ENCODE measurements around the gene CDC42EP4.

CDC42EP4 gene

GRCh38 chr17:73311781-73312641 is at the start of gene CDC42EP4:
CDC42EP4 (minus strand) TSS chr17:73312001; CDS start chr17:73286500, 25,501 bp downstream.
- DNase-seq (ENCODE audit: insufficient read length, low spot score) (peak; percentile 84), FAIRE-seq (peak; percentile 82)

- DNase-seq (ENCODE audit: insufficient read length, low spot score) (no peak), FAIRE-seq (no peak)
Measured at GRCh38 chr17:73360961-73361761, 49.4 kb upstream of the CDC42EP4 start.

- no peak for FAIRE-seq
Measured at GRCh38 chr17:73359987-73360410, 48.2 kb upstream of the CDC42EP4 start.

GRCh38 chr17:73359352-73359751 is 47.6 kb upstream of the CDC42EP4 start:
- FAIRE-seq: no peak
- DNase-seq (ENCODE audit: insufficient read length, low spot score): no peak

More at GRCh38 chr17:73359987-73360410, 48.2 kb upstream of the CDC42EP4 start:
- DNase-seq (ENCODE audit: insufficient read length, low spot score): no peak

- DNase-seq (ENCODE audit: insufficient read length, low spot score) (no peak), FAIRE-seq (no peak)
Measured at GRCh38 chr17:73358668-73359067, 46.9 kb upstream of the CDC42EP4 start.

GRCh38 chr17:73357981-73358380 is 46.2 kb upstream of the CDC42EP4 start:
- DNase-seq (ENCODE audit: insufficient read length, low spot score) (no peak), FAIRE-seq (no peak)

GRCh38 chr17:73357318-73357717 is 45.5 kb upstream of the CDC42EP4 start:
- DNase-seq (ENCODE audit: insufficient read length, low spot score): no peak
- FAIRE-seq: no peak

- no peak for FAIRE-seq
- DNase-seq (ENCODE audit: insufficient read length, low spot score): no peak
Measured at GRCh38 chr17:73356561-73357170, 44.9 kb upstream of the CDC42EP4 start.

GRCh38 chr17:73354423-73355284 is 42.9 kb upstream of the CDC42EP4 start:
- no peak for DNase-seq (ENCODE audit: insufficient read length, low spot score)
- no peak for FAIRE-seq

GRCh38 chr17:73352261-73352660 is 40.5 kb upstream of the CDC42EP4 start:
- FAIRE-seq: no peak
- no peak for DNase-seq (ENCODE audit: insufficient read length, low spot score)

- FAIRE-seq: no peak
- no peak for DNase-seq (ENCODE audit: insufficient read length, low spot score)
Measured at GRCh38 chr17:73351764-73352163, 40.0 kb upstream of the CDC42EP4 start.

GRCh38 chr17:73350864-73351263 is 39.1 kb upstream of the CDC42EP4 start:
- FAIRE-seq: no peak
- DNase-seq (ENCODE audit: insufficient read length, low spot score): no peak

GRCh38 chr17:73349647-73350046 is 37.8 kb upstream of the CDC42EP4 start:
- FAIRE-seq (no peak), DNase-seq (ENCODE audit: insufficient read length, low spot score) (no peak)

GRCh38 chr17:73349138-73349537 is 37.3 kb upstream of the CDC42EP4 start:
- FAIRE-seq (no peak), DNase-seq (ENCODE audit: insufficient read length, low spot score) (no peak)

GRCh38 chr17:73348829-73349095 is 37.0 kb upstream of the CDC42EP4 start:
- FAIRE-seq (no peak), DNase-seq (ENCODE audit: insufficient read length, low spot score) (no peak)

GRCh38 chr17:73348018-73348828 is 36.4 kb upstream of the CDC42EP4 start:
- DNase-seq (ENCODE audit: insufficient read length, low spot score): no peak
- FAIRE-seq: no peak

GRCh38 chr17:73347351-73347750 is 35.5 kb upstream of the CDC42EP4 start:
- FAIRE-seq: no peak

GRCh38 chr17:73346501-73347162 is 34.8 kb upstream of the CDC42EP4 start:
- DNase-seq (ENCODE audit: insufficient read length, low spot score) (no peak), FAIRE-seq (no peak)

More at GRCh38 chr17:73347351-73347750, 35.5 kb upstream of the CDC42EP4 start:
- DNase-seq (ENCODE audit: insufficient read length, low spot score): no peak

Data from GM19239 (cell line).